ENCODE data around the gene CDH4.
"Not testable (repeated sequence)": the region's sequence is repeated elsewhere in the genome, so short reads cannot be mapped to it uniquely, and the experiment has no call there.

CDH4 gene

GRCh38 chr20:61978491-61978890 lies 726.4 kb downstream of the CDH4 start:
- Mint-ChIP-seq H3K4me1 (peaks cover 23% of the 10 kb centered on the region), H3K9me3 (peaks cover 8% of the 10 kb centered on the region), H3K4me3 (no peak overlapping the region), H3K27ac (no peak overlapping the region), H3K36me3 (peaks cover 36% of the 10 kb centered on the region)
- ATAC-seq (no peak), DNase-seq (ENCODE audit: low spot score in 2 of 2) (no peak)

GRCh38 chr20:61979090-61979489 lies 727.0 kb downstream of the CDH4 start:
- Mint-ChIP-seq H3K4me3 (no peak overlapping the region), H3K27ac (no peak overlapping the region), H3K9me3 (peaks cover 8% of the 10 kb centered on the region), H3K36me3 (peaks cover 31% of the 10 kb centered on the region), H3K4me1 (peaks cover 28% of the 10 kb centered on the region)
- DNase-seq (ENCODE audit: low spot score in 2 of 2) (no peak), ATAC-seq (no peak)

GRCh38 chr20:61979701-61980635 lies 727.9 kb downstream of the CDH4 start:
- no peak for ATAC-seq
- peaks cover 25% of the 10 kb centered on the region for H3K36me3 Mint-ChIP-seq
- peaks cover 34% of the 10 kb centered on the region for H3K4me1 Mint-ChIP-seq
- peaks cover 8% of the 10 kb centered on the region for H3K9me3 Mint-ChIP-seq
- H3K4me3 Mint-ChIP-seq, result no peak overlapping the region
- H3K27ac Mint-ChIP-seq, result no peak overlapping the region
- DNase-seq (ENCODE audit: low spot score in 2 of 2), result no peak

GRCh38 chr20:61980647-61981583 lies 728.9 kb downstream of the CDH4 start:
- peaks cover 8% of the 10 kb centered on the region for H3K9me3 Mint-ChIP-seq
- DNase-seq (ENCODE audit: low spot score in 2 of 2) (peak in 1 of 2 donors; percentile 55), ATAC-seq (no peak)
- no peak overlapping the region for H3K4me3 Mint-ChIP-seq
- H3K27ac Mint-ChIP-seq, result peak overlapping the region; percentile 33
- H3K4me1 Mint-ChIP-seq, result peaks cover 34% of the 10 kb centered on the region
- H3K36me3 Mint-ChIP-seq, result peaks cover 17% of the 10 kb centered on the region

GRCh38 chr20:61981691-61982090 lies 729.6 kb downstream of the CDH4 start:
- not testable (repeated sequence) for H3K9me3 Mint-ChIP-seq

GRCh38 chr20:61982191-61982950 lies 730.3 kb downstream of the CDH4 start:
- Mint-ChIP-seq H3K4me1 (peaks cover 40% of the 10 kb centered on the region), H3K27ac (peak overlapping the region; percentile 85), H3K4me3 (no peak overlapping the region), H3K9me3 (peaks cover 8% of the 10 kb centered on the region), H3K36me3 (peaks cover 22% of the 10 kb centered on the region)
- DNase-seq (ENCODE audit: low spot score in 2 of 2) (no peak), ATAC-seq (no peak)

More at GRCh38 chr20:61981691-61982090, 729.6 kb downstream of the CDH4 start:
- not testable (repeated sequence) for H3K4me3 Mint-ChIP-seq; ATAC-seq; DNase-seq (ENCODE audit: low spot score in 2 of 2)
- peak overlapping the region; percentile 85 for H3K27ac Mint-ChIP-seq
- H3K4me1 Mint-ChIP-seq, result peaks cover 34% of the 10 kb centered on the region
- peaks cover 17% of the 10 kb centered on the region for H3K36me3 Mint-ChIP-seq

- peaks cover 40% of the 10 kb centered on the region for H3K4me1 Mint-ChIP-seq
- no peak overlapping the region for H3K27ac Mint-ChIP-seq
- peaks cover 8% of the 10 kb centered on the region for H3K9me3 Mint-ChIP-seq
- peaks cover 25% of the 10 kb centered on the region for H3K36me3 Mint-ChIP-seq
- DNase-seq (ENCODE audit: low spot score in 2 of 2) (no peak), ATAC-seq (no peak)
- no peak overlapping the region for H3K4me3 Mint-ChIP-seq
Observed at GRCh38 chr20:61982951-61983315, 730.9 kb downstream of the CDH4 start.

- Mint-ChIP-seq H3K4me3 (no peak overlapping the region), H3K36me3 (peaks cover 26% of the 10 kb centered on the region), H3K4me1 (peaks cover 40% of the 10 kb centered on the region), H3K9me3 (peaks cover 8% of the 10 kb centered on the region), H3K27ac (no peak overlapping the region)
- ATAC-seq, result no peak
- DNase-seq (ENCODE audit: low spot score in 2 of 2), result no peak
Observed at GRCh38 chr20:61983965-61984364, 731.9 kb downstream of the CDH4 start.

- peak overlapping the region; percentile 69 for H3K27ac Mint-ChIP-seq
- H3K4me3 Mint-ChIP-seq; DNase-seq (ENCODE audit: low spot score in 2 of 2); H3K9me3 Mint-ChIP-seq; ATAC-seq: not testable (repeated sequence)
- H3K4me1 Mint-ChIP-seq, result peaks cover 40% of the 10 kb centered on the region
- H3K36me3 Mint-ChIP-seq, result peaks cover 26% of the 10 kb centered on the region
Observed at GRCh38 chr20:61984431-61984830, 732.4 kb downstream of the CDH4 start.

- Mint-ChIP-seq H3K27ac (peak overlapping the region; percentile 69), H3K4me1 (peaks cover 46% of the 10 kb centered on the region), H3K4me3 (no peak overlapping the region), H3K36me3 (peaks cover 26% of the 10 kb centered on the region), H3K9me3 (peaks cover 8% of the 10 kb centered on the region)
- DNase-seq (ENCODE audit: low spot score in 2 of 2) (no peak), ATAC-seq (no peak)
Observed at GRCh38 chr20:61985096-61985495, 733.0 kb downstream of the CDH4 start.

GRCh38 chr20:61986762-61987321 lies 734.8 kb downstream of the CDH4 start:
- peaks cover 14% of the 10 kb centered on the region for H3K9me3 Mint-ChIP-seq
- H3K4me1 Mint-ChIP-seq, result peaks cover 40% of the 10 kb centered on the region
- H3K27ac Mint-ChIP-seq, result no peak overlapping the region
- no peak overlapping the region for H3K4me3 Mint-ChIP-seq
- H3K36me3 Mint-ChIP-seq, result peaks cover 36% of the 10 kb centered on the region
- DNase-seq (ENCODE audit: low spot score in 2 of 2), result no peak
- ATAC-seq, result no peak

GRCh38 chr20:61988665-61989064 lies 736.6 kb downstream of the CDH4 start:
- no peak overlapping the region for H3K4me3 Mint-ChIP-seq

GRCh38 chr20:61989741-61990140 lies 737.7 kb downstream of the CDH4 start:
- peak; percentile 34 for ATAC-seq
- Mint-ChIP-seq H3K9me3 (peaks cover 13% of the 10 kb centered on the region), H3K4me1 (peaks cover 21% of the 10 kb centered on the region), H3K36me3 (peaks cover 59% of the 10 kb centered on the region), H3K4me3 (no peak overlapping the region), H3K27ac (peak overlapping the region; percentile 86)
- no peak for DNase-seq (ENCODE audit: low spot score in 2 of 2)

More at GRCh38 chr20:61988665-61989064, 736.6 kb downstream of the CDH4 start:
- ATAC-seq (no peak), DNase-seq (ENCODE audit: low spot score in 2 of 2) (no peak)
- peaks cover 13% of the 10 kb centered on the region for H3K9me3 Mint-ChIP-seq
- peaks cover 32% of the 10 kb centered on the region for H3K4me1 Mint-ChIP-seq
- H3K27ac Mint-ChIP-seq, result peak overlapping the region; percentile 60
- H3K36me3 Mint-ChIP-seq, result peaks cover 48% of the 10 kb centered on the region

Measured in stimulated activated effector memory CD8-positive, alpha-beta T cell treated with anti-CD3 and anti-CD28 coated beads, Interleukin-12 subunit alpha, Interleukin-12 subunit beta, amount 100 ng/mL, for 72 hours (primary cell).